PC-3 (cell line): ENCODE data around the gene ANTXR2. TPM values are rescaled to one million over a fixed set of nuclear protein-coding genes. Genes with fewer than 3 reads are reported as not detected.

Experiments used
- ATAC-seq: fragments of 200-7000 bp; cut with Tn5 transposase; 2 replicates; pipeline ENCODE4 v1.9.1; 2020; ENCODE audit warnings: mild to moderate bottlenecking, moderate library complexity
- BruUV-seq: library from RNA; stranded (reverse); fragments of 400-500 nt; replicated peaks from 2 replicates; lab custom pipeline; 2021; lab: Mats Ljungman, UMichigan
- CTCF ChIA-PET: fragments of 300-600 bp; sonication (Branson Sonifier 250); formaldehyde crosslinking; loops from one replicate; lab custom pipeline; 2022; ENCODE audit warnings: antibody characterized with exemption; lab: Charles Lee
- POLR2A ChIA-PET: fragments of 300-600 bp; sonication (Branson Sonifier 250); formaldehyde crosslinking; loops from one replicate; lab custom pipeline; 2022; ENCODE audit warnings: antibody characterized with exemption; ENCODE audit not compliant: unreplicated experiment; lab: Charles Lee
- DNase-seq: peaks from one replicate; pipeline ENCODE4 v3.0.0-alpha.2; 2015
- H2AFZ ChIP-seq: fragments of 300-600 bp; sonication (generic); 2 replicates; pipeline ENCODE4 v1.6.0; 2016; ENCODE audit warnings: antibody characterized with exemption, low read length
- H3F3A ChIP-seq: fragments of 300-600 bp; sonication (generic); one replicate; pipeline ENCODE4 v1.6.0; 2017; ENCODE audit warnings: antibody characterized with exemption, low read length, control low read depth, mild to moderate bottlenecking; ENCODE audit not compliant: unreplicated experiment
- H3K27ac ChIP-seq: fragments of 300-600 bp; sonication (generic); 2 replicates; pipeline ENCODE4 v1.5.1; 2016; ENCODE audit warnings: mild to moderate bottlenecking, low read length
- H3K27me3 ChIP-seq: fragments of 300-600 bp; sonication (generic); 2 replicates; pipeline ENCODE4 v1.6.1; 2016; ENCODE audit warnings: low read length, mixed read lengths
- H3K36me3 ChIP-seq: fragments of 300-600 bp; sonication (generic); 2 replicates; pipeline ENCODE4 v1.6.1; 2016; ENCODE audit warnings: low read depth, mixed run types, low read length, mixed read lengths
- H3K4me1 ChIP-seq: fragments of 300-600 bp; sonication (generic); 2 replicates; pipeline ENCODE4 v1.5.1; 2016; ENCODE audit warnings: low read length; ENCODE audit not compliant: insufficient read depth
- H3K4me2 ChIP-seq: fragments of 300-600 bp; sonication (generic); 2 replicates; pipeline ENCODE4 v1.6.0; 2016; ENCODE audit warnings: low read length
- H3K4me3 ChIP-seq: fragments of 300-600 bp; sonication (generic); 2 replicates; pipeline ENCODE4 v1.5.1; 2016; ENCODE audit warnings: mild to moderate bottlenecking, low read length, mixed read lengths
- H3K79me2 ChIP-seq: fragments of 300-600 bp; sonication (generic); 2 replicates; pipeline ENCODE4 v1.6.1; 2017; ENCODE audit warnings: low read length, mixed read lengths
- H3K9ac ChIP-seq: fragments of 300-600 bp; sonication (generic); 2 replicates; pipeline ENCODE4 v1.6.0; 2016; ENCODE audit warnings: mild to moderate bottlenecking, low read length
- H3K9me2 ChIP-seq: fragments of 300-600 bp; sonication (generic); replicated peaks from 2 replicates; pipeline ENCODE4 v1.6.1; 2016; ENCODE audit warnings: mixed run types, low read length, mixed read lengths
- H3K9me3 ChIP-seq: fragments of 300-600 bp; sonication (generic); 2 replicates; pipeline ENCODE4 v1.6.1; 2016; ENCODE audit warnings: low read length, mixed read lengths
- H4K20me1 ChIP-seq: fragments of 300-600 bp; sonication (generic); 2 replicates; pipeline ENCODE4 v1.6.1; 2016; ENCODE audit warnings: low read length, mixed read lengths
- CTCF ChIP-seq: fragments of 300-600 bp; sonication (generic); conservative IDR thresholded peaks from 2 replicates; pipeline ENCODE4 v1.5.1; 2017; ENCODE audit warnings: antibody characterized with exemption, low read depth, mild to moderate bottlenecking, low read length
- EZH2 ChIP-seq: fragments of 300-600 bp; sonication (generic); IDR thresholded peaks from one replicate; pipeline ENCODE4 v1.6.1; 2017; ENCODE audit warnings: antibody characterized with exemption, mild to moderate bottlenecking, low read length; ENCODE audit not compliant: unreplicated experiment
- EZH2phosphoT487 ChIP-seq: fragments of 300-600 bp; sonication (generic); IDR thresholded peaks from 2 replicates; pipeline ENCODE4 v1.6.1; 2018; ENCODE audit warnings: mild to moderate bottlenecking, antibody characterized with exemption, low read length, borderline replicate concordance
- intact Hi-C: fragments of 100-400 bp; cut with micrococcal nuclease; formaldehyde crosslinking; loops from 2 replicates; pipeline ENCODE4 v1.9.0; 2023
- total RNA-seq: library from RNA; depleted of rRNA; stranded (reverse); fragments of >200 nt; gene quantifications from 2 replicates; pipeline ENCODE4 v1.2.3, GENCODE V29; 2014

ANTXR2 gene
- total RNA-seq, 1 experiment from 2014 or later, result 43.9 TPM

- no peak overlapping the region for H2AFZ ChIP-seq
- ATAC-seq (no peak), DNase-seq (no peak)
- H3K9ac ChIP-seq, result no peak overlapping the region
- no peak overlapping the region for H3K4me3 ChIP-seq
- TF ChIP-seq EZH2phosphoT487, result no peak
- TF ChIP-seq CTCF, result no peak
- TF ChIP-seq EZH2, result no peak
- H3K79me2 ChIP-seq, result no peaks in the 10 kb centered on the region
- no TSS peak for BruUV-seq
- ChIA-PET POLR2A (no interaction called here), CTCF (no interaction called here)
- no peaks in the 10 kb centered on the region for H3K36me3 ChIP-seq
- H3K9me2 ChIP-seq, result no peaks in the 10 kb centered on the region
- no peaks in the 10 kb centered on the region for H3K9me3 ChIP-seq
- no peak overlapping the region for H3K4me2 ChIP-seq
- H3K4me1 ChIP-seq, result peaks cover 25% of the 10 kb centered on the region
- no peaks in the 10 kb centered on the region for H3K27me3 ChIP-seq
- no peaks in the 10 kb centered on the region for H4K20me1 ChIP-seq
- no peak overlapping the region for H3K27ac ChIP-seq
- intact Hi-C loops, result no loop called here
- H3F3A ChIP-seq, result no peaks in the 10 kb centered on the region
These were observed 20.5 kb upstream of the ANTXR2 start for GRCh38 chr4:80093563-80093962.

GRCh38 chr4:80092847-80093246, 19.8 kb upstream of the ANTXR2 start:
- POLR2A ChIA-PET, result no interaction called here
- BruUV-seq, result no TSS peak

More at GRCh38 chr4:80092847-80093246, 19.8 kb upstream of the ANTXR2 start:
- Histone ChIP-seq H2AFZ (no peak overlapping the region), H4K20me1 (no peaks in the 10 kb centered on the region), H3K79me2 (no peaks in the 10 kb centered on the region), H3K27ac (no peak overlapping the region), H3K4me2 (no peak overlapping the region), H3K9ac (no peak overlapping the region), H3K36me3 (no peaks in the 10 kb centered on the region), H3K4me3 (no peak overlapping the region), H3K9me2 (no peaks in the 10 kb centered on the region), H3K4me1 (peaks cover 18% of the 10 kb centered on the region), H3F3A (no peaks in the 10 kb centered on the region), H3K27me3 (no peaks in the 10 kb centered on the region), H3K9me3 (no peaks in the 10 kb centered on the region)
- no peak for DNase-seq
- CTCF ChIA-PET, result no interaction called here
- TF ChIP-seq EZH2 (no peak), EZH2phosphoT487 (no peak), CTCF (no peak)
- intact Hi-C loops, result no loop called here
- no peak for ATAC-seq
